ENCODE data around the gene HLTF. TPM values are rescaled to one million over a fixed set of nuclear protein-coding genes. Genes with fewer than 3 reads are reported as not detected.

HLTF gene
- total RNA-seq, 4 donors from 2014 or later, result 5.3 to 15.8 (median 8.6) TPM

DNA sequence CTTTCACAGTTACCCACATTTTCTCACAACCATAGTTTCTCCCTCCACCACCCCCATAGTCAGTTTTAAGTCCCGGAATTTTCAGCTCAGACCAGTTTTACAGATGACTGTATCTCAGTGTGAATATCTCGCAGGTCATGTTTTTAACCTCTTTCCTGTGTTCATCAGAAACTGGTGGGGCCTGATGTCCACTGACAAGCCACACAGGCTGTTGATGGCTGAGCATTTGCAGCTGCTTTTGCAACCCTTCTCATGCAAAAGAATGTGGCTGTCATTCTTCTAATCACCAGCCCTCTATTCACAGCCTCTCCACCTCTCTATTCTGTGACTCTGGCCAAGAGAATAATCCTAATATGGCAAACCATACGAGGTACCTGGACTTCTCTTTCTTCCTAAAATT is 86.5 kb downstream of the HLTF start:
- 85% methylated on average over 3 of the region's 3 CpGs for WGBS
- no peaks in the 10 kb centered on the region for H3K9me3 ChIP-seq
- no peak for TF ChIP-seq EP300 (IDR thresholded peaks at IDR 0.05)
- no peak for TF ChIP-seq POLR2AphosphoS5 (IDR thresholded peaks at IDR 0.05)
- TF ChIP-seq, protein P1, sequence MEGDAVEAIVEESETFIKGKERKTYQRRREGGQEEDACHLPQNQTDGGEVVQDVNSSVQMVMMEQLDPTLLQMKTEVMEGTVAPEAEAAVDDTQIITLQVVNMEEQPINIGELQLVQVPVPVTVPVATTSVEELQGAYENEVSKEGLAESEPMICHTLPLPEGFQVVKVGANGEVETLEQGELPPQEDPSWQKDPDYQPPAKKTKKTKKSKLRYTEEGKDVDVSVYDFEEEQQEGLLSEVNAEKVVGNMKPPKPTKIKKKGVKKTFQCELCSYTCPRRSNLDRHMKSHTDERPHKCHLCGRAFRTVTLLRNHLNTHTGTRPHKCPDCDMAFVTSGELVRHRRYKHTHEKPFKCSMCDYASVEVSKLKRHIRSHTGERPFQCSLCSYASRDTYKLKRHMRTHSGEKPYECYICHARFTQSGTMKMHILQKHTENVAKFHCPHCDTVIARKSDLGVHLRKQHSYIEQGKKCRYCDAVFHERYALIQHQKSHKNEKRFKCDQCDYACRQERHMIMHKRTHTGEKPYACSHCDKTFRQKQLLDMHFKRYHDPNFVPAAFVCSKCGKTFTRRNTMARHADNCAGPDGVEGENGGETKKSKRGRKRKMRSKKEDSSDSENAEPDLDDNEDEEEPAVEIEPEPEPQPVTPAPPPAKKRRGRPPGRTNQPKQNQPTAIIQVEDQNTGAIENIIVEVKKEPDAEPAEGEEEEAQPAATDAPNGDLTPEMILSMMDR (IDR thresholded peaks at IDR 0.05), result no peak
- TF ChIP-seq POLR2A (IDR thresholded peaks at IDR 0.05), result no peak
- H3K27ac ChIP-seq, result no peak overlapping the region
- DNase-seq (ENCODE audit: low spot score in 2 of 2), result no peak
- no peaks in the 10 kb centered on the region for H3K27me3 ChIP-seq
- peaks cover 7% of the 10 kb centered on the region for H3K4me1 ChIP-seq
- peaks cover 24% of the 10 kb centered on the region for H3K36me3 ChIP-seq
- no peak overlapping the region for H3K4me3 ChIP-seq

DNA sequence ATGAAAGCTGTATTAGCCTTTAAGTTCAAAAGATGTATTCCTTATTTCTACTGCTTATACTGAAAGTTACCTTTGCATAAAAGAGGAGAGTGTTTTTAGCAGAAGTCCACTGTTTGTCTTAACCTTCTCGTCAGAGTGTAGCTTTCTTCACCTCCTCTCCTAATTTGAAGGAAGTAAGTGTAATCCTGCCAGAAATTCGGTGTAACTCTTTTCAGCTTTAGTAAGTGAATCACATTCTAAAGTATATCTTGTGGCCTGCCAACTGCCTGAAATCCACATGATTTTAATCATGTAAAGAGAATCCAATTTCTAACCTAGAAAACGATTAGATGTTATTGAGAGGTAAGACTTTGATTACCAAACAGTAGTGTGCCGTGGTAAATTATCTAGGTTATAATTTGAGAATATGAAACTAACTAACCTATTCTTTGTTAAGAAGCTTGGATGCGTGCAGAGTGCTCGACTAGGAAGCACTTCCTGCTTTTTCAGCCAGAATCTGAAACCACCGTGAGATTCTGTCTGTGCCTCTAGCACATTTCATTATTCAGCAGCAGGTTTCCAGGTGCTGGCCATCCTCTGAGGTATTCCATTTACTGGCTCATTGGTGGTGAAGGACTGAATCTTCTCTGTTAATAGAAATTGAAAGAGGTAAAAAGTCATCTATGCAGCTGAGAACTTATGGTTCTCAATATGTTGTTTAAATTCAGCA is 87.5 kb downstream of the HLTF start:
- H3K4me1 ChIP-seq, result peaks cover 7% of the 10 kb centered on the region
- no peaks in the 10 kb centered on the region for H3K9me3 ChIP-seq
- 36% methylated on average over 7 of the region's 7 CpGs for WGBS
- no peak overlapping the region for H3K4me3 ChIP-seq
- TF ChIP-seq POLR2A (IDR thresholded peaks at IDR 0.05), result no peak
- TF ChIP-seq POLR2AphosphoS5 (IDR thresholded peaks at IDR 0.05), result no peak
- TF ChIP-seq, protein P1 (IDR thresholded peaks at IDR 0.05), result no peak
- no peak for TF ChIP-seq EP300 (IDR thresholded peaks at IDR 0.05)
- peaks cover 31% of the 10 kb centered on the region for H3K36me3 ChIP-seq
- no peak overlapping the region for H3K27ac ChIP-seq
- H3K27me3 ChIP-seq, result no peaks in the 10 kb centered on the region
- DNase-seq (ENCODE audit: low spot score in 2 of 2), result no peak

DNA sequence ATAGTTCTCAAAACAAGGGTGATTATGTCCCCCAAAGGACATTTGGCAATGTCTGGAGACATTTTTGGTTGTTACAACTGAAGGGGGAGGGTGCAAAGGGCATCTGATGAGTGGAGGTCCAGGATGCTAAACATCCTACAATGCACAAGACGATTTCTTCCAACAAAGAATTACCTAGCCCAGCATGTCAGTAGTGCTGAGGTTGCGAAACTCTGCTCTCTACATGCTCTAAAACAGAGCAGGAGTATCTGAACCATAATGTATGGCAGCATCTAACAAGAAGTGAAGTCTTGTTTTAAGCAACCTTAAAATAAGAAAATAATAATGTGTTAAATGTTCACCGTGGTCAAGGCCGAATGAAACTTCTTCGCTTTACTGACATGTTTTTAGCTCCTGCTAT is 88.0 kb downstream of the HLTF start:
- no peak for TF ChIP-seq EP300 (IDR thresholded peaks at IDR 0.05)
- TF ChIP-seq, protein P1 (IDR thresholded peaks at IDR 0.05), result no peak
- no peak for TF ChIP-seq POLR2A (IDR thresholded peaks at IDR 0.05)
- DNase-seq (ENCODE audit: low spot score in 2 of 2), result no peak
- H3K4me3 ChIP-seq, result no peak overlapping the region
- H3K4me1 ChIP-seq, result peaks cover 7% of the 10 kb centered on the region
- no peaks in the 10 kb centered on the region for H3K27me3 ChIP-seq
- WGBS, result 83% methylated on average over 5 of the region's 5 CpGs
- peaks cover 31% of the 10 kb centered on the region for H3K36me3 ChIP-seq
- no peak overlapping the region for H3K27ac ChIP-seq
- H3K9me3 ChIP-seq, result no peaks in the 10 kb centered on the region

DNA sequence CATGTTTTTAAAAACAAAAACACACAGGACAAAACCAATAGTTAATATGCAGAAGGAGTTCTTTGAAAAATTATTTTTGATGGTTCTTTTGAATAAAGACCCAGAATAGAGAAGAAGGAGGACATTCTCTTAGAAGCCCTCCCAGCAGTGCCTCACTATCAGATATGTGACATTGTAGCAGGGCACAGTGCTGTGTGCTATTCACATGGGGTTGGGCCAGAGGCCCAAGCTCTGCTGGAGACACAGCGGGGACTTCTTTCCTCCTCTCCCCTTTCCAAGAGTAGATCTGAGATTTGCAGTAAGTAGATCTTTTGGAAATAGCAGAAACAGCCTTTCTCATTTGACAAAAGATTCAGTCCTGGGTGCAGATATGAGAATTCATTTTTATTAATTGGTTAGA is 88.7 kb downstream of the HLTF start:
- H3K27ac ChIP-seq, result no peak overlapping the region
- WGBS, result 95% methylated on average over 1 of the region's 1 CpG
- H3K36me3 ChIP-seq, result peaks cover 31% of the 10 kb centered on the region

DNA sequence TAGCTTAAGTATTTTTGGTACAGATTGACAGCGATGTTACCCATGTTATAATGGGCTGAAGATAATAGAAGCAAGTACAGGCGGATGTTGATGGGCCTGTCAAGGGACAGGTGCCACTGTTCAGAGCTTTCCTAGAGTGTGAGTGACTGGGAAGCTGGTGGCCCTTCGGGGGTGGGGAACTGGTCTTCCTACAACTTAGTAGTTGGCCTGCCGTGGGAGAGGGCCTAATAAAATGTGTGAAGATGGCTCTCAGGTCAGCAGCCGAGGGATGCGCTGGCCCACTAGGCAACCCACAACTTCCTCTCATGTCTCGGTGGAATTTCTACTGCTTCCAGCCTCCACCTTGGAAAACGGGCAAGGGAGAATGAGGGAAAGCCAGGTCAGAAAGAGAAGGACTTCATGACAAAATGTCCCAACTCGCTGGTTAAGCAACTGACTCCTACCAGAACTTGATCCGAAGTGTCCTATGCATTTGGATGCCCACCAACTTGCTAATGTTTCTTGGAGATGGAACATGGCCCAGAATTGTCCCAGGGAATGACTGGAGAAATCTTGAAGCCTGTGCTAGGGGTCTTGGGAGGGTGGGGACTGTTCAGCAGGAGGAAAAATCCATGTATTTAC is 93.6 kb downstream of the HLTF start:
- no peak overlapping the region for H3K27ac ChIP-seq
- peaks cover 23% of the 10 kb centered on the region for H3K4me1 ChIP-seq
- DNase-seq (ENCODE audit: low spot score in 2 of 2), result no peak
- H3K4me3 ChIP-seq, result peak overlapping the region; percentile 74
- no peaks in the 10 kb centered on the region for H3K27me3 ChIP-seq
- H3K9me3 ChIP-seq, result no peaks in the 10 kb centered on the region
- peaks cover 30% of the 10 kb centered on the region for H3K36me3 ChIP-seq
- 93% methylated on average over 10 of the region's 10 CpGs for WGBS
- no peak for TF ChIP-seq EP300 (IDR thresholded peaks at IDR 0.05)
- TF ChIP-seq POLR2A (IDR thresholded peaks at IDR 0.05), result no peak
- TF ChIP-seq, protein P1 (IDR thresholded peaks at IDR 0.05), result no peak
- TF ChIP-seq POLR2AphosphoS5 (IDR thresholded peaks at IDR 0.05), result no peak

More for the DNA sequence above, 88.7 kb downstream of the HLTF start:
- no peak for DNase-seq (ENCODE audit: low spot score in 2 of 2)
- Histone ChIP-seq H3K27me3 (no peaks in the 10 kb centered on the region), H3K4me1 (peaks cover 13% of the 10 kb centered on the region), H3K9me3 (no peaks in the 10 kb centered on the region), H3K4me3 (no peak overlapping the region)
- TF ChIP-seq, protein P1 (IDR thresholded peaks at IDR 0.05), result no peak
- TF ChIP-seq POLR2A (IDR thresholded peaks at IDR 0.05) (no peak), POLR2AphosphoS5 (IDR thresholded peaks at IDR 0.05) (no peak), EP300 (IDR thresholded peaks at IDR 0.05) (no peak)
